MCF 10A (cell line): Measurements from ENCODE around the gene CLP1. TPM values are rescaled to one million over a fixed set of nuclear protein-coding genes. Genes with fewer than 3 reads are reported as not detected.

Experiments used
- BruUV-seq: library from RNA; stranded (reverse); fragments of 400-500 nt; replicated peaks from 2 replicates; lab custom pipeline; 2021; lab: Mats Ljungman, UMichigan
- CTCF ChIA-PET: fragments of 300-600 bp; sonication (Branson Sonifier 250); formaldehyde crosslinking; extraction: SDS; loops from one replicate; lab custom pipeline; 2021; ENCODE audit warnings: antibody characterized with exemption, inconsistent platforms; lab: Yijun Ruan, JAX
- POLR2A ChIA-PET: fragments of 300-600, 350-650 bp; sonication (Branson Sonifier 250); formaldehyde crosslinking; extraction: SDS; loops from one replicate; lab custom pipeline; 2020; ENCODE audit warnings: antibody characterized with exemption, inconsistent platforms; lab: Yijun Ruan, JAX
- DNase-seq: peaks from one replicate; pipeline ENCODE4 v3.0.0-alpha.2; 2018; ENCODE audit not compliant: unreplicated experiment
- H3K27ac Mint-ChIP-seq: one replicate; pipeline ENCODE4 v1.8.0; 2022; ENCODE audit warnings: mild to moderate bottlenecking, low read depth, mixed read lengths; ENCODE audit not compliant: unreplicated experiment
- H3K27me3 Mint-ChIP-seq: one replicate; pipeline ENCODE4 v1.8.0; 2022; ENCODE audit warnings: mixed read lengths; ENCODE audit not compliant: insufficient read depth, unreplicated experiment
- H3K36me3 Mint-ChIP-seq: one replicate; pipeline ENCODE4 v1.8.0; 2022; ENCODE audit warnings: mild to moderate bottlenecking, moderate library complexity, mixed read lengths; ENCODE audit not compliant: insufficient read depth, unreplicated experiment
- H3K4me1 Mint-ChIP-seq: one replicate; pipeline ENCODE4 v1.8.0; 2022; ENCODE audit warnings: mixed read lengths; ENCODE audit not compliant: insufficient read depth, unreplicated experiment
- H3K4me3 Mint-ChIP-seq: one replicate; pipeline ENCODE4 v1.8.0; 2022; ENCODE audit warnings: mild to moderate bottlenecking, moderate library complexity, mixed read lengths; ENCODE audit not compliant: unreplicated experiment
- H3K9me3 Mint-ChIP-seq: one replicate; pipeline ENCODE4 v1.8.0; 2022; ENCODE audit warnings: mixed read lengths; ENCODE audit not compliant: unreplicated experiment
- intact Hi-C: fragments of 100-400 bp; cut with micrococcal nuclease; formaldehyde crosslinking; loops from 2 replicates; pipeline ENCODE4 v1.14.1; 2022
- total RNA-seq: library from RNA; stranded (reverse); gene quantifications from 2 replicates; pipeline ENCODE4 v1.2.3, GENCODE V29; 2022
- TF ChIP-seq, protein P1 (sequence below): fragments of 200-600 bp; IDR thresholded peaks from one replicate; pipeline ENCODE4 v1.8.0; 2022; ENCODE audit warnings: antibody characterized with exemption, mild to moderate bottlenecking; ENCODE audit not compliant: unreplicated experiment

CLP1 gene
- total RNA-seq, 1 experiment from 2014 or later = 9.2 TPM

DNA sequence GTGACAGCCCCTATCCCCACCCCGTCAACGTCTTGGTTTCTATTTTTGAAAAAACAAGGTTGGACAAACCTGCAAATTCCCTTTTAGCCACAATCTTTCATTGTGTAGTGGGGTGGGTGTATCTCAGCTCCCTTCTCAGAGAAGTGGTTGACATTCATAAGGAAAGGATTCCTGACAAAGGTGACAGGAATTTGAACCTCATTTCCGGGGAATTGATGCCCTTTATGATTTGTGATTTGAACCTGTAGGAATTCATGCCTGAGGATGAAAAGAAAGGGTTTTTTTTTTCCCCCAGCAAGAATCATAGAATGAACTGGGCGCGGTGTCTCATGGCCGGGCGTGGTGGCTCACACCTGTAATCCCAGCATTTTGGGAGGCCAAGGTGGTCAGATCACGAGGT is 22.3 kb upstream of the CLP1 start:
- ChIA-PET POLR2A (interaction anchor here (1.1 kb wide), 2 partner anchors 9 to 68 kb away, joined by 3 read pairs; partner anchors contain the start of gene UBE2L6), CTCF (interaction anchor here (0.6 to 13.5 kb wide), 10 partner anchors 9 to 933 kb away, joined by 3 to 198 read pairs (median 4); partner anchors contain the start of genes RTN4RL2 and UBE2L6)
- TF ChIP-seq, protein P1, sequence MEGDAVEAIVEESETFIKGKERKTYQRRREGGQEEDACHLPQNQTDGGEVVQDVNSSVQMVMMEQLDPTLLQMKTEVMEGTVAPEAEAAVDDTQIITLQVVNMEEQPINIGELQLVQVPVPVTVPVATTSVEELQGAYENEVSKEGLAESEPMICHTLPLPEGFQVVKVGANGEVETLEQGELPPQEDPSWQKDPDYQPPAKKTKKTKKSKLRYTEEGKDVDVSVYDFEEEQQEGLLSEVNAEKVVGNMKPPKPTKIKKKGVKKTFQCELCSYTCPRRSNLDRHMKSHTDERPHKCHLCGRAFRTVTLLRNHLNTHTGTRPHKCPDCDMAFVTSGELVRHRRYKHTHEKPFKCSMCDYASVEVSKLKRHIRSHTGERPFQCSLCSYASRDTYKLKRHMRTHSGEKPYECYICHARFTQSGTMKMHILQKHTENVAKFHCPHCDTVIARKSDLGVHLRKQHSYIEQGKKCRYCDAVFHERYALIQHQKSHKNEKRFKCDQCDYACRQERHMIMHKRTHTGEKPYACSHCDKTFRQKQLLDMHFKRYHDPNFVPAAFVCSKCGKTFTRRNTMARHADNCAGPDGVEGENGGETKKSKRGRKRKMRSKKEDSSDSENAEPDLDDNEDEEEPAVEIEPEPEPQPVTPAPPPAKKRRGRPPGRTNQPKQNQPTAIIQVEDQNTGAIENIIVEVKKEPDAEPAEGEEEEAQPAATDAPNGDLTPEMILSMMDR = no peak
- intact Hi-C loops = no loop called here
- no TSS peak for BruUV-seq
- Mint-ChIP-seq H3K4me3 (no peak overlapping the region), H3K27ac (no peak overlapping the region), H3K36me3 (peaks cover 13% of the 10 kb centered on the region), H3K4me1 (peaks cover 5% of the 10 kb centered on the region), H3K27me3 (peaks cover 20% of the 10 kb centered on the region), H3K9me3 (no peaks in the 10 kb centered on the region)
- DNase-seq = no peak

DNA sequence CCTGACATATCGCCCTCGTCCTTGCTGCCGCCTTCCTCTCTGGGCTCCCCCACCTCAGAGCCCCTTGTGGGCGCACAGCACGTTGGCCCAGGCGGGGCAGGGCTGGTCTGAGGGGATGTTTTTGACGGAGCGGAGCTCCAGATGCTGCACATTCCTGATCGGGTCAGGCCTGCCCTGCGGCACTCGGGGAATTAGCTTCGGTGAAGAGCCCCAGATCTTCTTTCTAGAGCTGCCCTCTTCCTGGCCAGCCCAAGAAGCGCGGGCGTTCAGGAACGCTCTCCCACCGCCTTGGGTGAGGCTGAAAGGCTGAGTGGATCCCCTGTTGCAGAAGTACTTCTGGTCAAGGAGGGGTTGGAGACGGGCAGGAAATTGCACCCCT is 19.9 kb upstream of the CLP1 start:
- peaks cover 24% of the 10 kb centered on the region for H3K36me3 Mint-ChIP-seq

DNA sequence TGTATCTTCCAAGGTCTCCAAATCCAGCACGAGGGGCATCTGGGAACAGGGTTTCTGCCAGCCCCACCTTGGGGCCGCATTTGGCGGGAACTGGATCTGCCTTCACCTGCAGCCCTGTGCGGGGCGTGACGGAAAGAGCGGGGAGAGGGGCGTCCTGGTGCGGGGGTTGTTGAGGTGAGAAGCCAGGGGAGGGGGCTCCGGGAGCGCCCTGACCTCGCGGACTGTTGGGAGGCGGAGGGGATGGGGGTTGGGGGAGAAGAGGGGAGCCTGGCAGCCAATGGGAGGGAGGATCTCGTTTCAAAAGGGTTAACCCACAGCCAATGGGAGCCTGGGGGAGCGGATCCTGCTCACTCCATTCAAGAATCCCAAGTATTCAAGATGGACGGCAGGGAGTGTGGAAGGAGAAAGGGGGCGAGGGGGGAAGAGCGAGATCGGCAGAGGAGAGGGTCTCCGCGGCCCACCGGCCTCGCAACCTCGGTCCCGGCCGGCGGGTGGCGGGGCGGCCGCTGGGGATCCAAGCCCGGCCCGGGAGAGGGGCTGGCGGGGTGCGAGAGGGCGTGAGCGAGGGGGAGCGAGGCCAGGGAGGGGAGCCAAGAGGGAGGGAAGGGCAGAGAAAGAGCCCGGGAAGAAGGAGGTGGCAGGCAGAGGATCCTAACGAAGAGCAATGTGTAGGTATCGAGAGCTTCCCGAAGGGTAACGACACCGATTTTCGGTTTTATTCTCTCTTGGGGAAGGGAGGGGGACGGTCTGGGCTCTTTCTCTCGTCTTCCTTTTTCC is 19.4 kb upstream of the CLP1 start:
- peak; percentile 87 for DNase-seq
- POLR2A ChIA-PET = interaction anchor here (0.7 to 4.2 kb wide), 5 partner anchors 15 to 181 kb away, joined by 3 to 31 read pairs (median 3); partner anchors contain the start of gene UBE2L6
- H3K36me3 Mint-ChIP-seq = peaks cover 24% of the 10 kb centered on the region
- intact Hi-C loops = no loop called here
- CTCF ChIA-PET = interaction anchor here (0.5 to 13.5 kb wide), 12 partner anchors 7 to 293 kb away, joined by 3 to 315 read pairs (median 4); partner anchors contain the start of genes RTN4RL2 and UBE2L6
- H3K9me3 Mint-ChIP-seq = no peaks in the 10 kb centered on the region
- H3K27ac Mint-ChIP-seq = peak overlapping the region; percentile 96
- peak overlapping the region; percentile 92 for H3K4me3 Mint-ChIP-seq
- no TSS peak for BruUV-seq
- TF ChIP-seq, protein P1 = no peak
- H3K27me3 Mint-ChIP-seq = no peaks in the 10 kb centered on the region
- peaks cover 5% of the 10 kb centered on the region for H3K4me1 Mint-ChIP-seq

More for the DNA sequence above, 19.9 kb upstream of the CLP1 start:
- H3K27ac Mint-ChIP-seq = peak overlapping the region; percentile 96
- peak overlapping the region; percentile 92 for H3K4me3 Mint-ChIP-seq
- H3K27me3 Mint-ChIP-seq = no peaks in the 10 kb centered on the region
- H3K4me1 Mint-ChIP-seq = peaks cover 5% of the 10 kb centered on the region
- no TSS peak for BruUV-seq
- ChIA-PET POLR2A (interaction anchor here (1.3 to 1.6 kb wide), 2 partner anchors 69 to 108 kb away, joined by 3 to 4 read pairs; no protein-coding TSS in a partner anchor), CTCF (interaction anchor here (0.8 to 13.5 kb wide), 7 partner anchors 69 to 289 kb away, joined by 3 to 198 read pairs (median 5); partner anchors contain the start of genes RTN4RL2 and UBE2L6)
- no peaks in the 10 kb centered on the region for H3K9me3 Mint-ChIP-seq
- intact Hi-C loops = no loop called here
- no peak for DNase-seq
- TF ChIP-seq, protein P1 = no peak

DNA sequence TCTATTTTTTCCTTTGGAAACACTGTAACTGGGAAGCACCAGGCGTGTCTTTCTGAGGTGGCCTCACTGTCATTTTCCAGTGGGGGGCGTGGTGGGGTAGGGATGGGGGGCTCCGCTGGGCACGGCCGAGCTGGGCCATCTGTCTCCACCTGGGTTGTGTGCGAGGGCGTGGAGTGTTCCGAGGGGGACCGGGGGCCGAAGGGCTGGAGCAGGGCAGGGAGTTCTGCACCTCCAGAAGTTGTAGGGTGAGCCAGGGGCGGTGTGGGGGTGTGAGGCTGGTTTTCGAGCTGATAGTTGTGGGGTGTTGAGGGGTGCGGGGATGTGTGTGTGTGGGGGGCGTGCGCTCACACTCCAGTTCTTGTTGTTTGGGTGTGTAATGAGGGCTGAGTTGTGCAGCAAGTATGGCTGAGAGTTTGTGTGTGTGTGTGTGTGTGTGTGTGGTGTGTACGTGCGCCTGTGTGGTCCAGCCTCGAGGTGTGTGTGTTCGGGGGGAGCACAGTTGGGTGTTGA is 18.7 kb upstream of the CLP1 start:
- ChIA-PET POLR2A (interaction anchor here (0.6 to 4.2 kb wide), 6 partner anchors 16 to 335 kb away, joined by 3 to 31 read pairs (median 4); partner anchors contain the start of gene UBE2L6), CTCF (interaction anchor here (0.7 to 13.5 kb wide), 10 partner anchors 8 to 293 kb away, joined by 3 to 315 read pairs (median 16); partner anchors contain the start of genes RTN4RL2 and UBE2L6)
- TF ChIP-seq, protein P1 = no peak
- Mint-ChIP-seq H3K36me3 (peaks cover 24% of the 10 kb centered on the region), H3K4me1 (peaks cover 5% of the 10 kb centered on the region), H3K9me3 (no peaks in the 10 kb centered on the region), H3K27ac (peak overlapping the region; percentile 96), H3K4me3 (peak overlapping the region; percentile 92), H3K27me3 (no peaks in the 10 kb centered on the region)
- BruUV-seq = no TSS peak
- DNase-seq = no peak
- intact Hi-C loops = no loop called here
